Natural killer cell (primary cell): ENCODE results near the gene P2RX4. TPM values are rescaled to one million over a fixed set of nuclear protein-coding genes. Genes with fewer than 3 reads are reported as not detected.
A peak's percentile ranks its signal among the peaks of the same experiment; 100 is the strongest.

Experiments
- ATAC-seq, 3 donors: fragments of 150-1000 bp in 2 of 3; fragments of 200-7000 bp in 1 of 3; cut with Tn5 transposase; 1 replicate in 1 of 3; 2 replicates in 2 of 3; pipeline ENCODE4 v1.10.0; 2021; ENCODE audit warnings: mild to moderate bottlenecking in 2 of 3, moderate library complexity in 2 of 3
- DNase-seq, 2 donors: peaks; one replicate each; pipeline versions ENCODE4 v3.0.0 to v3.0.0-alpha.2; 2013 to 2021; ENCODE audit warnings: mixed read lengths in 1 of 2
- H3K27ac ChIP-seq: one replicate; pipeline ENCODE4 v1.5.1; 2013; ENCODE audit warnings: mild to moderate bottlenecking, low read length
- H3K27me3 ChIP-seq: one replicate; pipeline ENCODE4 v1.6.1; 2013; ENCODE audit warnings: low read length; ENCODE audit not compliant: control insufficient read depth, insufficient read depth
- H3K36me3 ChIP-seq: one replicate; pipeline ENCODE4 v1.6.1; 2013; ENCODE audit warnings: low read length; ENCODE audit not compliant: control insufficient read depth, insufficient read depth
- H3K4me1 ChIP-seq: one replicate; pipeline ENCODE4 v1.6.1; 2013; ENCODE audit warnings: low read length; ENCODE audit not compliant: control insufficient read depth, insufficient read depth
- H3K4me3 ChIP-seq: one replicate; pipeline ENCODE4 v1.5.1; 2013; ENCODE audit warnings: low read length
- H3K9me3 ChIP-seq: one replicate; pipeline ENCODE4 v1.6.1; 2013; ENCODE audit warnings: low read length; ENCODE audit not compliant: control insufficient read depth, insufficient read depth
- H3K27ac Mint-ChIP-seq, 2 donors: one replicate each; pipeline ENCODE4 v1.8.0; 2022; ENCODE audit warnings: mild to moderate bottlenecking in 2 of 2, mixed read lengths in 2 of 2, moderate library complexity in 1 of 2
- H3K27me3 Mint-ChIP-seq, 2 donors: one replicate each; pipeline ENCODE4 v1.8.0; 2022; ENCODE audit warnings: low read depth in 2 of 2, mixed read lengths in 2 of 2
- H3K36me3 Mint-ChIP-seq: one replicate; pipeline ENCODE4 v1.8.0; 2022; ENCODE audit warnings: mixed read lengths
- H3K4me1 Mint-ChIP-seq, 2 donors: one replicate each; pipeline ENCODE4 v1.8.0; 2022; ENCODE audit warnings: mixed read lengths in 2 of 2
- H3K4me3 Mint-ChIP-seq: one replicate; pipeline ENCODE4 v1.8.0; 2022; ENCODE audit warnings: mild to moderate bottlenecking, moderate library complexity, mixed read lengths
- H3K9me3 Mint-ChIP-seq, 2 donors: one replicate each; pipeline ENCODE4 v1.8.0; 2022; ENCODE audit warnings: mixed read lengths in 2 of 2
- CTCF ChIP-seq: fragments of 200-600 bp; IDR thresholded peaks from one replicate; pipeline ENCODE4 v1.8.0; 2022; ENCODE audit warnings: antibody characterized with exemption
- WGBS: methylation state at CpG from one replicate; pipeline ENCODE4 v1.1.7; 2013; ENCODE audit warnings: missing lambda C conversion rate; ENCODE audit not compliant: insufficient coverage; 5-methylcytosine and 5-hydroxymethylcytosine counted together
- intact Hi-C: fragments of 100-400 bp; cut with micrococcal nuclease; formaldehyde crosslinking; loops from one replicate; pipeline ENCODE4 v1.14.2; 2022
- total RNA-seq, 4 donors: library from RNA; stranded (reverse); fragments of 120-200 nt in 1 of 4; gene quantifications; one replicate each; pipeline versions ENCODE4 v1.2.3 to v1.2.4, GENCODE V29; 2013 to 2022

P2RX4 gene
- total RNA-seq, 3 donors from 2014 or later (not counting 1 experiment from before 2014, with no cell fraction given): 34.8 to 39.3 (median 38.2) TPM

DNA sequence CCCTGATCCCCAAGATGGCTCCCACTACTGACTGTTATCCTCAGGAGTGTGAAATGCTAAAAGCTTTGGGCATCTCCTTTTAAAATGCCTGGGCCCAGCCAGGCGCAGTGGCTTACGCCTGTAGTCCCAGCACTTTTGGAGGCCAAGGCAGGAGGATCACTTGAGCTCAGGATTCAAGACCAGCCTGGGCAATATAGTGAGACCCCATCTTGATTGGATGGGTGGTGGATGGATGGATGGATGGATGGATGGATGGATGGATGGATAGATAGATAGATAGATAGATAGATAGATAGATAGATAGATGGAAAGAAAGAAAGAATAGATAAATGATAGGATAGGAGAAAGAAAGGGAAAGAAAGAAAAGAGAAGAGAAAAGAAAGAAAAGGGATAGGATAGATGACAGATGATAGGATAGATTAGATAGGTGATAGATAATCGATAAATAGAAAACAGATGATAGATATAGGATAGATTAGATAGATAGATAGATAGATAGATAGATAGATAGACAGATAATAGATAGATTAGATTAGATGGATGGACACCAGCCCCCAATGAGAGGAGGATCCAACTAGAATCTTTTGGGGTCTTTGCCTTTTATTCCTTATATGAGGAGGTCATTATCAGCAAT, 9.5 kb downstream of the P2RX4 start:
- intact Hi-C loops: no loop called here
- no peak for TF ChIP-seq CTCF
- H3K4me1 Mint-ChIP-seq: peaks cover 20 to 26% of the 10 kb centered on the region in 2 donors
- H3K9me3 Mint-ChIP-seq: no peaks in the 10 kb centered on the region
- no peaks in the 10 kb centered on the region for H3K27me3 Mint-ChIP-seq
- DNase-seq: no peak
- WGBS: 94% methylated on average over 3 of the region's 3 CpGs
- Histone ChIP-seq H3K4me3 (no peak overlapping the region), H3K27me3 (no peaks in the 10 kb centered on the region), H3K4me1 (peaks cover 28% of the 10 kb centered on the region), H3K27ac (no peak overlapping the region), H3K9me3 (no peaks in the 10 kb centered on the region), H3K36me3 (peaks cover 7% of the 10 kb centered on the region)
- H3K27ac Mint-ChIP-seq: peak overlapping the region in 1 of 2 donors; percentile 35
- H3K4me3 Mint-ChIP-seq: no peak overlapping the region
- ATAC-seq: no peak
- H3K36me3 Mint-ChIP-seq: no peaks in the 10 kb centered on the region

DNA sequence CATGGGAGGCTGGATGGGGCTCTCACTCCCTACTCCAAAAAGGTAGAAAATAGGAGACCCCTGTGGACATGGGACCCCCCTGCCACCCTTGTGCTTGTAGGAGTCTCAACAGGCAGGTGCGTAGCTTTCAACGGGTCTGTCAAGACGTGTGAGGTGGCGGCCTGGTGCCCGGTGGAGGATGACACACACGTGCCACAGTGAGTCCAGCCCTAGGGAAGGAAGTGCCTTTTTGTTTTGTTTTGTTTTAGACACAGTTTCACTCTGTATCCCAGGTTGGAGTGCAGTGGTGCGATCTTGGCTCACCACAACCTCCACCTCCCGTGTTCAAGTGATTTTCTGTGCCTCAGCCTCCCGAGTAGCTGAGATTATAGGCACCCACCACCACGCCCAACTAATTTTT, 12.9 kb downstream of the P2RX4 start:
- Histone ChIP-seq H3K9me3 (no peaks in the 10 kb centered on the region), H3K4me3 (no peak overlapping the region), H3K36me3 (peaks cover 6% of the 10 kb centered on the region), H3K4me1 (peaks cover 36% of the 10 kb centered on the region), H3K27ac (peak overlapping the region; percentile 61), H3K27me3 (no peaks in the 10 kb centered on the region)
- Mint-ChIP-seq H3K27me3 (no peaks in the 10 kb centered on the region), H3K4me1 (peaks cover 18 to 28% of the 10 kb centered on the region in 2 donors), H3K9me3 (no peaks in the 10 kb centered on the region), H3K27ac (peak overlapping the region; percentile 54 to 65), H3K36me3 (no peaks in the 10 kb centered on the region), H3K4me3 (peak overlapping the region; percentile 6)
- no peak for TF ChIP-seq CTCF
- intact Hi-C loops: loop anchor here (5.0 kb wide), 1 partner anchor 91 kb away; the partner anchor contains the start of gene P2RX7
- peak; percentile 36 to 56 (median 48) for ATAC-seq
- 36% methylated on average over 9 of the region's 10 CpGs for WGBS
- DNase-seq: peak in 1 of 2 donors; percentile 50

DNA sequence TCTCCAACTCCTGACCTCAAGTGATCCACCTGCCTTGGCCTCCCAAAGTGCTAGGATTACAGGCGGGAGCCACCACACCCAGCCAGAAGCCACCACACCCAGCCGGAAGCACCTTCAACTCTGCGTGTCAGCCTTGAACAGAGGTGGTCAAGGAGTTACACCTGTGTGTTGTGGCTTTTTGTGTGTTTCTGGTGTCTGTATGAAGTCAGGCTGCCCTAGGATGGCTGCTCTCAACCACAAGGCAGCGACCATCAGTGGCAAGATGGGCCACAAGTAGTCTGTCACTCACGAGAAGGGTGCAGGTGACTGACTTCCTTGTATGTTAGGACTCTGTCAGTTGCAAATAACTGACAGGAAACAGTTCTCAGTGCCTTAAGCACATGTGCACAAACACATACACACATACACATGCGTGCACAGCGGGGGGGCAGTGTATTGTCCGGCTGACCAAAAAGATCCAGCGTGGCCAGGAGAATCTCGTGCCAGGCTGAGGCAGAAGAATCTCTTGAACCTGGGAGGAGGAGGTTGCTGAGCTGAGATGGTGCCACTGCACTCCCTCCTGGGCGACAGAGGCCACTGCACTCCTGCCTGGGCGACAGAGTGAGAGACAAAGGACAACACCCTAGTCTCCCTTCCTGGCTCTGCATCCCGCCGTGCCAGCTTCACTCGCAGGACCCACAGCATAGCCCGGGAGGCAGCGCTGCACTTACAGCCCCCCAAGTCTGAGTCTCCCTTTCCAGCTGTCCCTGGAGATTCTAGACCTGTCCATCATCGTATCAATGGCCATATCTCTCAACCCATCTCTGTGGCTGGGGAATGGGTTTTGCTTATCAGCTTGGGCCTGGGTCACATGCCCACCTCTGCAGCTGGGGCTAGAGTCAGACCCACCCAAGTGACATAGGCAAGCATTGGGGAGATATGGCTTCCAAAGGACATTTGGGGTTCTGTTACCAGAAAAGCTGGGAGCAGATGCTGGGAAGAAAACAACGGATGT, 13.7 kb downstream of the P2RX4 start:
- Mint-ChIP-seq H3K36me3 (no peaks in the 10 kb centered on the region), H3K27me3 (no peaks in the 10 kb centered on the region), H3K9me3 (no peaks in the 10 kb centered on the region), H3K4me3 (peak overlapping the region; percentile 49), H3K4me1 (peaks cover 18 to 28% of the 10 kb centered on the region in 2 donors), H3K27ac (peak overlapping the region; percentile 54 to 65)
- H3K4me1 ChIP-seq: peaks cover 36% of the 10 kb centered on the region
- peak overlapping the region; percentile 61 for H3K27ac ChIP-seq
- no peak for TF ChIP-seq CTCF
- DNase-seq (peak in 1 of 2 donors; percentile 69), ATAC-seq (peak; percentile 67 to 78 (median 74))
- intact Hi-C loops: loop anchor here (5.0 kb wide), 1 partner anchor 91 kb away; the partner anchor contains the start of gene P2RX7
- no peaks in the 10 kb centered on the region for H3K27me3 ChIP-seq
- WGBS: 44% methylated on average over 18 of the region's 19 CpGs
- H3K36me3 ChIP-seq: peaks cover 8% of the 10 kb centered on the region
- no peak overlapping the region for H3K4me3 ChIP-seq
- no peaks in the 10 kb centered on the region for H3K9me3 ChIP-seq
